Measurements from ENCODE around the gene PHC2.

PHC2 gene

GRCh38 chr1:33281554-33282303, 149.2 kb downstream of the PHC2 start:
- DNase-seq = no peak

- DNase-seq = no peak
Observed at GRCh38 chr1:33280091-33280661, 150.7 kb downstream of the PHC2 start.

- DNase-seq = no peak
Observed at GRCh38 chr1:33277488-33278084, 153.3 kb downstream of the PHC2 start.

- DNase-seq = no peak
Observed at GRCh38 chr1:33276573-33277298, 154.2 kb downstream of the PHC2 start.

GRCh38 chr1:33275706-33276572, 155.0 kb downstream of the PHC2 start:
- no peak for DNase-seq

GRCh38 chr1:33275195-33275594, 155.7 kb downstream of the PHC2 start:
- no peak for DNase-seq

GRCh38 chr1:33274446-33274845, 156.4 kb downstream of the PHC2 start:
- DNase-seq = no peak

- no peak for DNase-seq
Observed at GRCh38 chr1:33273961-33274371, 156.9 kb downstream of the PHC2 start.
